Femur (tissue), 1 donor: Measurements from ENCODE around the gene MBTPS1.

Experiments
- DNase-seq: peaks from one replicate; pipeline ENCODE4 v3.0.0-alpha.2; 2017

Gene MBTPS1

GRCh38 chr16:84069540-84069939, 47.2 kb downstream of the MBTPS1 start:
- no peak for DNase-seq

DNA sequence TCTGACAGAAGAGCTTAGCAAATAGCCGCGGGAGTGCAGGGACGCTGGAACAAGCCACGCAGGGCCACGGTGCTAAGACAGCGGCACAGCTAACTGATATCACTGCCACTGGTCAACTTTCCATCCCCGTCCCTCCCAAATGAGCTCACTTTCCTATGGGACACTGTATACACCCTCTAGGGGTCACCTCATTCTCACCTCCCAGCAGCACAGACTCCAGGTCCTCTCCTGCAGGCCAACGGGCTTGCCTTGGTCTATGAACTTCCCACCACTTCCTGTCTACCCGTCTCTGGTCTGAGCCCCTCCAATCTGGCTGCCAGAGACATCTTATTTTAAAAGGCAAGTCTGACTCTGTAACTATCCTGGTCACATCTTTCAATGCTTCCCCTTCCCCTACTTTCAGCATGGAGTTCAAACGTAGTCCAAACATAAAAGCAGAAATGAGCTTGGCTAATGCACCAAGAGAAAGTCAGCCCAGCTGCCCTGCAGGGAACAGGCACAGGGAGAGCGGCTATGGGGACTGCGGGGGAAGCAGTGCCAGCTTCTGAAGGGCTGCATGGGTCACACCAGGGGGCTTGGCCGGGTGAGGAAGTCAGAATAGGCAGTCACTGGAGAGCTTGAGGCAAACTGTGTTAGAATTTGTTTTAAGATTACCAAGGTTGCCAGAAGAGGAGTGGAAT, 47.8 kb downstream of the MBTPS1 start:
- DNase-seq: no peak

DNA sequence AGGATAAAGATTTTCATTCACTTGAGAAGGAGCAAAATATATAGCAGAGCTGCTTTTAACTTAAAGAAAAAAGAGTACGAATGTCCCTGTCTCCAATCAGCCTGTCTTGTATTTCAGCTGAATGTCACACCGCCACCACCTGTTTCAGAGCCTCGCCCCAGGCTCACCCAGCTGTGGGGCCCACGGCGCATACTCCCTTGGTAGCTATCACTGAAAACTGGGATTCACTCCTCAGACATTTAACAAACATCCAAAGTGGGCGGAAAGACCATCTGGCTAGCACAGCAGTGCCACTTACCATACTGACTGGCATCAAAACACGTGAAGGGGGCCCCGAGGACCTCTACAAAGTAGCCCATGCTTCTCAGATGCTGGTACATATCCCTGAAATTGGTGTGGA, 48.7 kb downstream of the MBTPS1 start:
- DNase-seq: no peak

DNA sequence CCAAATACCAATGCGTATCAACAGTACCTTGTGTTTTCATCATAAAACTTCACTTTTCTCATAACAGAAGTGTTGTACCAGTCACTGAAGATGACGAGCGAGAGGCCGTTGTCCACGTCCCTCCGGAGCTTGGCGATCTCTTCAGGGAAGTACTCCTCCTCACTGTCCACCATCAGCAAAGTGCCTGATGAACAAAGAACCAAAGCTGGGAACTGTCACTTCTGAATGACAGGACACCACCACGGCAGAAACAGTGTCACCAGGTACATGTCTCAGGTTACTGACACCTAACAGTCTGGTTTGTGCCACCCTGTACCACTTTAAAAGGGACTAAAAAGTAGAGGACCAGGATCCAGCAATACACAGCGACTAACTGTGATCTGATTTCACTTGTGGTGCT, 49.1 kb downstream of the MBTPS1 start:
- no peak for DNase-seq

DNA sequence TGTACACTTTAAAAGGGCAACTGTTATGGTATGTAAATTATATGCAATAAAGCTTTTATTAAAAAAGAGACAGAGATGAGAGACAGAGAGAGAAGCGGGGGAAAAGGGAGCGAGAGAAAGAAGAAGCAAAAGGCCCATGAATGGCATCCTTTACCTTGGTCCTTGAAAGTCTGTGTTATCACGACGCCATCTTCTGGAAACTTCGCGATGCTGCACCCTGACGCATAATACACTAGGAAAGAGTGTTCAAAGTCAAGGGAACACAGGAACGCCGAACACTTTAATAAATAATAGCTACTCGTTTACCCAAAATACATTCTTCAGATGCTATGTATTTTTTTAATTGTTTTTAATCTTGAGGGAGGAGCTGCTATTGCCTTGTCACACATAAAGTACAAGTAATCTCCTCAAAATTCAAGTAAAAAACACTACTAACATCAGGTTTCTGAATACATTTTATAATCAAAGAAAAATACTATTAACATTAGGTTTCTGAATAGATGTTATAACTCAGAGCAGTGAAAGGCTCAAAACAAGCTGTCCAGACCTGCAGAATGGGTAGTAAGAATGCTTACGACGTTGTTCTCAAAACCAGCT, 51.1 kb downstream of the MBTPS1 start:
- peak; percentile 53 for DNase-seq

- DNase-seq: no peak
Observed at GRCh38 chr16:84063980-84064379, 52.8 kb downstream of the MBTPS1 start.

DNA sequence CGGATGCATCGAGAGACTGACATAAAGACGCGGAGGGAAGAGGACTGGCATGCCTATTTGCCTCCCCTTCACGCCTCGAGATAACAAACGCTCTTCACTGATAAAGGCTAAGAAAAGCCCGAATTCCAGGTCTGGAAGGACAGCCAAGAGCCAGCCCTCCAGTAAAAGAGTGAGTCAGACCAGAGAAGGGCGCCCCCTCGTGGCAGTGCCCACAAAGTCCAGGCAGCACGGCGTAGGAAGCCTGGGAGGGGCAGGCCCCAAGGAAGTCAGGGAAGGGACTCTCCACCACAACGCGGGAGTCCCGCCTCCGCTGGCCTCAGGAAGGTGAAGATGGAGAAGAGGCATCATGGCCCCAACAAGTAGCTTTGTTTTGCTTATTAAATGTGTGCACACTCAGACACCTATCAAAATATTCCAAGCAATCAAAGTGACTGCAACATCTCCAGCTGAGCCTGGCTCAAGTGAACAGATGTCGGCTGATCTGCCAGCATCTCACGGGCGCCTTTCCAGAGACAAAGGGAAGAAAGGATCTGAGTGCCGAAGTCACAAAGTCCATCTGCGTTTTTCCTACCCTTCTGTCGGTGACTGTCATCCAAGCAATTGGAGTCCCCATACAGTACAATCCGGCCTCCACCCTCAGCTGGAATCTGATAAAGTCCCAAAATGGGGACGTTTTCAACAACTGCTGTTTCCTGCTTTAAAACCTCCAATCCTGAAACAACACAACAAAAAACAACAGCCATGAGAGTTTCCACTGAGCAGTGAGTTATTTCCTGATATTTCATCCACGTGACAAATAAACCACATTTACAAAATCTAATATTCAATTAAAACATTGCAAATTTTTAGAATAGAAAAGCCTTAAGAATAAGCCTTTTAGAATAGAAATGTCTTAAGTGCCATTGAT, 53.8 kb downstream of the MBTPS1 start:
- DNase-seq: peak; percentile 77

DNA sequence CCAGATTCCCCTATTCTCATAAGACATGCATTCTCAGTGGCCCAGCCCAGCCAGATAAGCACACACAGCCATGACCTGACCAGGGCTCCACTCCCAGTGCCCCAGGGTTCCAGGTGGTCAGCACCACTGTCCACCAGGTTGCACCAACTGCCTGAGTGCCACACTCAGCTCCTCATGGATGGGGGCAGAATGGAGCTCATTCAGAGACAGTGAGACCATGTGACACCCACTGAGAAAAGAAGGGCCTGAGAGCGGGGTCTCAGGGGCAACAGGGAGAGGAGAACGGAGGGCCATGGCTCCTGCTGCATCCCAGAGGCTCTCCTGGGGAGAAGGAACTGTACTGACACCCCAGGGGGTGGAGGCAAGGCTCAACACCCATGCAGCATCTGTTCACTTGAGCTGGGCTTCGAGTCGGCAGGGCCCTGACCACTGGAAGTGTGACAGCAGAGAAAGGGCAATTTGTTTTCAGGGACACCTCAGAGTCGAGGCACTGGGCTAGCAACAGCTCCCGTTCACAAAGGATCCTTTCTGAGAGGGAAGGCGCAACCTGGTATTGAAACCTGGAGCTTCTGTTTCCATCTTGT, 55.4 kb downstream of the MBTPS1 start:
- DNase-seq: no peak

GRCh38 chr16:84059946-84060901, 56.5 kb downstream of the MBTPS1 start:
- DNase-seq: no peak

GRCh38 chr16:84059111-84059510, 57.6 kb downstream of the MBTPS1 start:
- DNase-seq: no peak

GRCh38 chr16:84058664-84059063, 58.1 kb downstream of the MBTPS1 start:
- no peak for DNase-seq

DNA sequence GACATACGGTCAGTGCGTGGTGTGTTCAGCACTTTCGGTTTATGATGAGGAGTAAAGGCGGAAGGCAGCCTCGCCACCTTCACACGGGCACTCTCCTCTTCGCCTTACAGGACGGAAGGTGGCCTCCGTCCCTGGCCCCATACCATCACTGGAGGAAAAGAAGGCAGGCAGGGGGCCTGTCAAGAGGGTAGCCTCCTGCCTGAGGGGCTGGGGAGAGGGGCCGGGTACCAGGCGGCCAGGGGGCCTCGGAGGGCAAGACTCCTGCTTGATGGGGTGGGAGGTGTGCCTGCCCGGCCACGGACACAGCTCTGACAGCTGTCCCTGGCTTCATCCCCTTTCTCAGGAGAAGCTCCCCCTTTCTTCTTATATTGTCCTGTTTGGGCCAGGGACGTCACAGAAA, 58.5 kb downstream of the MBTPS1 start:
- no peak for DNase-seq

GRCh38 chr16:84056933-84057332, 59.8 kb downstream of the MBTPS1 start:
- DNase-seq: no peak

- no peak for DNase-seq
Observed at GRCh38 chr16:84055801-84056634, 60.7 kb downstream of the MBTPS1 start.

GRCh38 chr16:84055366-84055765, 61.4 kb downstream of the MBTPS1 start:
- peak; percentile 57 for DNase-seq

DNA sequence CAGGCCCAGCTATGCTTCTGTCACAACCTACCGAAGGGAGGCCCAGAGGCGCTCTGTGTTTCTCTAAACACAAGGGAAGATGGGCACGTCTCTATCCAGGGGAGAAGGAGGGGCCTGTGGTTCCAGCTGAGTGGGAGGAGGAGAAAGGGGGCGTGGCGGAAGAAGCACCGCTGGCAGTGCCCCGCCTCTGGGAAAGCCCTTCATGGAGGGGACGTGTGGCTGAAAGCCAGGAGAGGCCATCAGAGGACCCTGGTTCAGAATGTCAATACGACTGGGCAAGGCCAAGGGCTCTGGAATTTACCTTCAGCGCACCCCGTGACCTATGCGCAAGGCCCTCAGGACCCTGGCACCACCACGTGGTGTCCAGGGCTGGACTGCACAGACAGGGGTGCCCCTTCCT, 61.8 kb downstream of the MBTPS1 start:
- DNase-seq: no peak

- DNase-seq: no peak
Observed at GRCh38 chr16:84054271-84054670, 62.5 kb downstream of the MBTPS1 start.

- DNase-seq: no peak
Observed at GRCh38 chr16:84053237-84053636, 63.5 kb downstream of the MBTPS1 start.

- no peak for DNase-seq
Observed at GRCh38 chr16:84052071-84052622, 64.6 kb downstream of the MBTPS1 start.

DNA sequence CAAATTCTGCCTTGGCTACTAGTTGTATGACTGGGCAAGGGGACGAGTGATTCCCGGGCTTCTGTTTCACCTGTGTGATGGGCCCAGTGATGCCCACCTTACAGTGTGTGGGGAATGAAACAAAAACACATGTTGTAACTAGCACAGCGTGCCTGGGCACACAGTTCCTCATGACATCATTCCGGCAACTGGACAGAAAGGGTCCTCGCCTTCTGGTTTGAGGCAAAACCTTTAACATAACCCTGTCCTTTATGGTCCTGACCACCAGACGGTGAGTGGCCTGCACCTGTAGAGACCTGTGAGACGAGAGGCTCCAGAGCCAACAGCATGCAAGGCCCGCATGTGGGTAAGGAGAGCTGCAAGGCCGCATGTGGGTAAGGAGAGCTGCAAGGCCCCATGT, 66.4 kb downstream of the MBTPS1 start:
- peak; percentile 3 for DNase-seq
